Neuronal stem cell (in vitro differentiated cells): ENCODE data around the gene DAGLB.

Source experiments
- DNase-seq: peaks from one replicate; pipeline ENCODE4 v3.0.0-alpha.2; 2013; ENCODE audit warnings: low spot score
- H2AFZ ChIP-seq: one replicate; pipeline ENCODE4 v1.6.1; 2013; ENCODE audit warnings: mild to moderate bottlenecking, low read length, inconsistent platforms
- H2AK5ac ChIP-seq: 2 replicates; pipeline ENCODE4 v1.6.1; 2013; ENCODE audit warnings: low read depth, mild to moderate bottlenecking, inconsistent platforms, low read length, moderate library complexity, mixed read lengths
- H2BK120ac ChIP-seq: 2 replicates; pipeline ENCODE4 v1.6.1; 2013; ENCODE audit warnings: low read depth, mild to moderate bottlenecking, inconsistent platforms, low read length, moderate library complexity, mixed read lengths
- H2BK12ac ChIP-seq: one replicate; pipeline ENCODE4 v1.6.1; 2013; ENCODE audit warnings: low read length, inconsistent platforms
- H2BK15ac ChIP-seq: 2 replicates; pipeline ENCODE4 v1.6.1; 2013; ENCODE audit warnings: mild to moderate bottlenecking, low read length, inconsistent platforms, mixed read lengths
- H2BK5ac ChIP-seq: one replicate; pipeline ENCODE4 v1.6.1; 2013; ENCODE audit warnings: inconsistent platforms, mild to moderate bottlenecking, low read length, moderate library complexity
- H3K14ac ChIP-seq: one replicate; pipeline ENCODE4 v1.6.1; 2013; ENCODE audit warnings: low read length, inconsistent platforms
- H3K18ac ChIP-seq: 2 replicates; pipeline ENCODE4 v1.6.1; 2013; ENCODE audit warnings: low read length, inconsistent platforms
- H3K23ac ChIP-seq: 2 replicates; pipeline ENCODE4 v1.6.1; 2013; ENCODE audit warnings: low read depth, mild to moderate bottlenecking, mixed read lengths, low read length, inconsistent platforms; ENCODE audit not compliant: poor library complexity
- H3K27ac ChIP-seq: replicated peaks from 3 replicates; pipeline ENCODE4 v1.5.1; 2013; ENCODE audit warnings: low read length, inconsistent platforms
- H3K27me3 ChIP-seq, 3 experiments: 2 replicates each; pipeline ENCODE4 v1.6.1; 2013; ENCODE audit warnings: low read length in 3 of 3, mild to moderate bottlenecking in 2 of 3, inconsistent platforms in 1 of 3, low read depth in 1 of 3, mixed read lengths in 1 of 3, moderate library complexity in 1 of 3; ENCODE audit not compliant: control insufficient read depth in 3 of 3, insufficient read depth in 3 of 3
- H3K36me3 ChIP-seq, 2 donors: replicated peaks in 1 of 2; 2 replicates each; pipeline ENCODE4 v1.6.1; 2013; ENCODE audit warnings: low read length in 2 of 2; ENCODE audit not compliant: control insufficient read depth in 2 of 2, insufficient read depth in 2 of 2
- H3K4ac ChIP-seq: 2 replicates; pipeline ENCODE4 v1.6.1; 2013; ENCODE audit warnings: inconsistent platforms, mild to moderate bottlenecking, low read length, moderate library complexity
- H3K4me1 ChIP-seq, 2 donors: 1 replicate in 1 of 2; 2 replicates in 1 of 2; pipeline ENCODE4 v1.6.1; 2013; ENCODE audit warnings: low read length in 2 of 2, low read depth in 1 of 2; ENCODE audit not compliant: control insufficient read depth in 2 of 2, insufficient read depth in 1 of 2
- H3K4me2 ChIP-seq: one replicate; pipeline ENCODE4 v1.6.1; 2013; ENCODE audit warnings: mild to moderate bottlenecking, low read length, inconsistent platforms; ENCODE audit not compliant: insufficient read depth, poor library complexity, severe bottlenecking
- H3K4me3 ChIP-seq, 2 donors: 2 replicates each; pipeline ENCODE4 v1.5.1; 2013; ENCODE audit warnings: low read length in 2 of 2, mild to moderate bottlenecking in 2 of 2, inconsistent platforms in 1 of 2, moderate library complexity in 1 of 2
- H3K79me1 ChIP-seq: one replicate; pipeline ENCODE4 v1.6.1; 2013; ENCODE audit warnings: low read depth, mild to moderate bottlenecking, inconsistent platforms, low read length, moderate library complexity
- H3K9ac ChIP-seq: one replicate; pipeline ENCODE4 v1.6.1; 2013; ENCODE audit warnings: mild to moderate bottlenecking, low read depth, low read length, inconsistent platforms; ENCODE audit not compliant: poor library complexity
- H3K9me3 ChIP-seq, 2 donors: replicated peaks in 1 of 2; 2 replicates each; pipeline versions ENCODE3 to v1.6.1; 2013; ENCODE audit warnings: low read length in 2 of 2, mild to moderate bottlenecking in 2 of 2, inconsistent platforms in 1 of 2, low read depth in 1 of 2, mixed read lengths in 1 of 2, moderate library complexity in 1 of 2; ENCODE audit not compliant: control insufficient read depth in 2 of 2, insufficient read depth in 1 of 2
- H4K8ac ChIP-seq: one replicate; pipeline ENCODE4 v1.6.1; 2013; ENCODE audit warnings: low read depth, mild to moderate bottlenecking, inconsistent platforms, low read length, moderate library complexity
- H4K91ac ChIP-seq: one replicate; pipeline ENCODE4 v1.6.1; 2013; ENCODE audit warnings: low read length, low read depth, mild to moderate bottlenecking, inconsistent platforms; ENCODE audit not compliant: poor library complexity
- WGBS, 2 donors: extraction: QIAGEN DNeasy Blood & Tissue Kit; methylation state at CpG; one replicate each; pipeline ENCODE4 v1.1.7; 2013; ENCODE audit warnings: missing lambda C conversion rate in 2 of 2, mixed read lengths in 1 of 2; ENCODE audit not compliant: insufficient read length in 2 of 2, insufficient replicate concordance in 1 of 2; ENCODE audit errors: extremely low coverage in 2 of 2; 5-methylcytosine and 5-hydroxymethylcytosine counted together

Gene DAGLB

GRCh38 chr7:6432781-6433180 is 15.0 kb downstream of the DAGLB start:
- no peak overlapping the region for H3K18ac ChIP-seq
- no peak overlapping the region for H3K23ac ChIP-seq
- H3K4ac ChIP-seq: no peak overlapping the region
- H3K4me2 ChIP-seq: no peak overlapping the region
- no peaks in the 10 kb centered on the region for H3K27me3 ChIP-seq
- H3K79me1 ChIP-seq: peaks cover 1% of the 10 kb centered on the region
- H3K4me3 ChIP-seq: no peak overlapping the region
- no peak overlapping the region for H3K9ac ChIP-seq
- no peak overlapping the region for H3K27ac ChIP-seq
- no peaks in the 10 kb centered on the region for H3K9me3 ChIP-seq
- H2BK15ac ChIP-seq: no peak overlapping the region
- no peak overlapping the region for H2BK120ac ChIP-seq
- no peak for DNase-seq
- no peaks in the 10 kb centered on the region for H3K4me1 ChIP-seq
- no peak overlapping the region for H4K91ac ChIP-seq
- no peak overlapping the region for H4K8ac ChIP-seq
- H2BK12ac ChIP-seq: no peak overlapping the region
- peaks cover 14 to 64% of the 10 kb centered on the region in 2 donors for H3K36me3 ChIP-seq
- WGBS, 2 donors: no CpG with 5 or more reads among the region's 6 CpGs
- no peak overlapping the region for H2AK5ac ChIP-seq
- H2BK5ac ChIP-seq: no peak overlapping the region
- H2AFZ ChIP-seq: no peak overlapping the region
- H3K14ac ChIP-seq: no peak overlapping the region

- H3K9me3 ChIP-seq: no peaks in the 10 kb centered on the region
- H2BK15ac ChIP-seq: no peak overlapping the region
- H2BK12ac ChIP-seq: no peak overlapping the region
- no peak overlapping the region for H3K9ac ChIP-seq
- no peak overlapping the region for H3K4me2 ChIP-seq
- no peaks in the 10 kb centered on the region for H3K4me1 ChIP-seq
- H3K27ac ChIP-seq: no peak overlapping the region
- no peak for DNase-seq
- H2AFZ ChIP-seq: no peak overlapping the region
- no peak overlapping the region for H4K8ac ChIP-seq
- H3K18ac ChIP-seq: no peak overlapping the region
- no peak overlapping the region for H4K91ac ChIP-seq
- H3K4me3 ChIP-seq: no peak overlapping the region
- H2AK5ac ChIP-seq: no peak overlapping the region
- no peak overlapping the region for H3K23ac ChIP-seq
- H3K27me3 ChIP-seq: no peaks in the 10 kb centered on the region
- no peak overlapping the region for H3K14ac ChIP-seq
- H2BK120ac ChIP-seq: no peak overlapping the region
- H3K79me1 ChIP-seq: peaks cover 1% of the 10 kb centered on the region
- no peak overlapping the region for H2BK5ac ChIP-seq
- no CpG with 5 or more reads among the region's 12 CpGs for WGBS, 2 donors
- H3K36me3 ChIP-seq: peaks cover 18 to 77% of the 10 kb centered on the region in 2 donors
- no peak overlapping the region for H3K4ac ChIP-seq
These were observed 16.8 kb downstream of the DAGLB start for GRCh38 chr7:6430974-6431373.

- H3K4ac ChIP-seq: no peak overlapping the region
- no peak overlapping the region for H2BK5ac ChIP-seq
- H3K36me3 ChIP-seq: peaks cover 24 to 83% of the 10 kb centered on the region in 2 donors
- H2BK15ac ChIP-seq: no peak overlapping the region
- peaks cover 1% of the 10 kb centered on the region for H3K79me1 ChIP-seq
- no peak overlapping the region for H2AK5ac ChIP-seq
- no peaks in the 10 kb centered on the region for H3K4me1 ChIP-seq
- H3K23ac ChIP-seq: no peak overlapping the region
- H3K9me3 ChIP-seq: no peaks in the 10 kb centered on the region
- WGBS, 2 donors: no CpG with 5 or more reads among the region's 10 CpGs
- no peak overlapping the region for H3K18ac ChIP-seq
- H3K14ac ChIP-seq: no peak overlapping the region
- no peak overlapping the region for H3K27ac ChIP-seq
- H4K91ac ChIP-seq: no peak overlapping the region
- no peak overlapping the region for H2AFZ ChIP-seq
- no peaks in the 10 kb centered on the region for H3K27me3 ChIP-seq
- H3K4me3 ChIP-seq: no peak overlapping the region
- no peak overlapping the region for H3K4me2 ChIP-seq
- H3K9ac ChIP-seq: no peak overlapping the region
- H4K8ac ChIP-seq: no peak overlapping the region
- H2BK120ac ChIP-seq: no peak overlapping the region
- no peak overlapping the region for H2BK12ac ChIP-seq
- DNase-seq: no peak
These were observed 17.3 kb downstream of the DAGLB start for GRCh38 chr7:6430271-6430940.

GRCh38 chr7:6425948-6426347 is 21.8 kb downstream of the DAGLB start:
- no peak overlapping the region for H2BK12ac ChIP-seq
- no CpG with 5 or more reads among the region's 15 CpGs for WGBS, 2 donors
- H3K14ac ChIP-seq: no peak overlapping the region
- no peak overlapping the region for H3K23ac ChIP-seq
- DNase-seq: no peak
- no peak overlapping the region for H4K91ac ChIP-seq
- no peaks in the 10 kb centered on the region for H3K4me1 ChIP-seq
- peaks cover 38 to 87% of the 10 kb centered on the region in 2 donors for H3K36me3 ChIP-seq
- no peak overlapping the region for H2AK5ac ChIP-seq
- H3K9ac ChIP-seq: no peak overlapping the region
- H2BK120ac ChIP-seq: no peak overlapping the region
- H3K27me3 ChIP-seq: no peaks in the 10 kb centered on the region
- H2BK15ac ChIP-seq: no peak overlapping the region
- H3K4me2 ChIP-seq: no peak overlapping the region
- peaks cover 0 to 8% of the 10 kb centered on the region in 2 donors for H3K9me3 ChIP-seq
- peaks cover 2% of the 10 kb centered on the region for H3K79me1 ChIP-seq
- no peak overlapping the region for H3K4ac ChIP-seq
- H3K4me3 ChIP-seq: no peak overlapping the region
- no peak overlapping the region for H3K18ac ChIP-seq
- H2BK5ac ChIP-seq: no peak overlapping the region
- no peak overlapping the region for H3K27ac ChIP-seq
- H2AFZ ChIP-seq: no peak overlapping the region
- no peak overlapping the region for H4K8ac ChIP-seq
